Endodermal cell (in vitro differentiated cells): ENCODE measurements around the gene L1CAM. TPM values are rescaled to one million over a fixed set of nuclear protein-coding genes. Genes with fewer than 3 reads are reported as not detected.
A peak's percentile ranks its signal among the peaks of the same experiment; 100 is the strongest.

ENCODE experiments used
- DNase-seq: peaks from one replicate; pipeline ENCODE4 v3.0.0-alpha.2; 2017
- H3K27ac ChIP-seq: 2 replicates; pipeline ENCODE4 v1.5.1; 2013; ENCODE audit warnings: mild to moderate bottlenecking, low read depth, low read length, moderate library complexity
- H3K27me3 ChIP-seq: 2 replicates; pipeline ENCODE4 v1.6.1; 2013; ENCODE audit warnings: mild to moderate bottlenecking, low read length, moderate library complexity; ENCODE audit not compliant: insufficient read depth, control insufficient read depth, poor library complexity, severe bottlenecking
- H3K36me3 ChIP-seq: 2 replicates; pipeline ENCODE4 v1.7.0; 2013; ENCODE audit warnings: mild to moderate bottlenecking, low read length, moderate library complexity; ENCODE audit not compliant: control insufficient read depth, insufficient read depth
- H3K4me1 ChIP-seq: one replicate; pipeline ENCODE4 v1.7.0; 2013; ENCODE audit warnings: low read length; ENCODE audit not compliant: control insufficient read depth, insufficient read depth
- H3K4me3 ChIP-seq: 2 replicates; pipeline ENCODE4 v1.5.1; 2013; ENCODE audit warnings: mild to moderate bottlenecking, low read length, moderate library complexity
- H3K9ac ChIP-seq: 2 replicates; pipeline ENCODE4 v1.6.1; 2013; ENCODE audit warnings: mild to moderate bottlenecking, low read length, moderate library complexity; ENCODE audit not compliant: poor library complexity, severe bottlenecking; ENCODE audit errors: extremely low read depth
- H3K9me3 ChIP-seq: 2 replicates; pipeline ENCODE4 v1.6.1; 2013; ENCODE audit warnings: mild to moderate bottlenecking, low read length, moderate library complexity; ENCODE audit not compliant: control insufficient read depth
- H3K27ac Mint-ChIP-seq: 2 replicates; pipeline ENCODE4 v1.8.0; 2020; ENCODE audit warnings: mixed read lengths
- H3K27me3 Mint-ChIP-seq: 2 replicates; pipeline ENCODE4 v1.8.0; 2021; ENCODE audit warnings: mild to moderate bottlenecking, mixed read lengths; ENCODE audit not compliant: insufficient read depth
- H3K36me3 Mint-ChIP-seq: 2 replicates; pipeline ENCODE4 v1.8.0; 2020; ENCODE audit warnings: low read depth, mixed read lengths
- H3K4me1 Mint-ChIP-seq: 2 replicates; pipeline ENCODE4 v1.8.0; 2020; ENCODE audit warnings: mixed read lengths
- H3K4me3 Mint-ChIP-seq: 2 replicates; pipeline ENCODE4 v1.8.0; 2020; ENCODE audit warnings: mild to moderate bottlenecking, moderate library complexity, mixed read lengths
- H3K9me3 Mint-ChIP-seq: 2 replicates; pipeline ENCODE4 v1.8.0; 2020; ENCODE audit warnings: mild to moderate bottlenecking, mixed read lengths
- CTCF ChIP-seq: fragments of 200-600 bp; sonication (generic); conservative IDR thresholded peaks from 2 replicates; pipeline ENCODE4 v1.5.0; 2021; ENCODE audit warnings: antibody characterized with exemption, mild to moderate bottlenecking
- WGBS, 2 experiments: methylation state at CpG; one replicate each; pipeline versions ENCODE4 v1.1.5 to v1.1.7; 2013; ENCODE audit warnings: missing lambda C conversion rate in 2 of 2, mixed read lengths in 1 of 2; ENCODE audit not compliant: insufficient coverage in 1 of 2, insufficient read length in 1 of 2; 5-methylcytosine and 5-hydroxymethylcytosine counted together
- total RNA-seq, 2 donors: library from RNA; stranded (reverse); fragmentation: NEBNext Ultra II Directional in 1 of 2; extraction: Animal tissue kit (Norgen Biotek cat#: 25700) in 1 of 2; gene quantifications; 2 replicates in 1 of 2; 3 replicates in 1 of 2; pipeline ENCODE4 v1.2.1, GENCODE V29; 2021

Gene L1CAM
- total RNA-seq, 2 donors from 2014 or later = 7.5 to 29.0 TPM

- Mint-ChIP-seq H3K4me3 (no peak overlapping the region), H3K27me3 (no peaks in the 10 kb centered on the region), H3K27ac (no peak overlapping the region), H3K36me3 (no peaks in the 10 kb centered on the region), H3K9me3 (peaks cover 67% of the 10 kb centered on the region), H3K4me1 (peaks cover 10% of the 10 kb centered on the region)
- DNase-seq = peak; percentile 60
- Histone ChIP-seq H3K4me1 (no peaks in the 10 kb centered on the region), H3K9ac (no peak overlapping the region), H3K9me3 (no peaks in the 10 kb centered on the region), H3K36me3 (no peaks in the 10 kb centered on the region), H3K27me3 (no peaks in the 10 kb centered on the region), H3K27ac (no peak overlapping the region), H3K4me3 (no peak overlapping the region)
- TF ChIP-seq CTCF = no peak
- 70% methylated on average over 21 of the region's 26 CpGs; no CpG with 5 or more reads in 1 of the 2 experiments for WGBS, 2 experiments
Observed at GRCh38 chrX:153900831-153901752, 15.1 kb upstream of the L1CAM start.

GRCh38 chrX:153897899-153898298 lies 11.9 kb upstream of the L1CAM start:
- H3K9me3 Mint-ChIP-seq = peaks cover 72% of the 10 kb centered on the region
- H3K36me3 ChIP-seq = no peaks in the 10 kb centered on the region
- no peaks in the 10 kb centered on the region for H3K27me3 Mint-ChIP-seq
- no peak overlapping the region for H3K9ac ChIP-seq
- DNase-seq = no peak
- H3K27me3 ChIP-seq = no peaks in the 10 kb centered on the region
- no peaks in the 10 kb centered on the region for H3K36me3 Mint-ChIP-seq
- no peak for TF ChIP-seq CTCF
- peaks cover 5% of the 10 kb centered on the region for H3K4me1 Mint-ChIP-seq
- H3K9me3 ChIP-seq = no peaks in the 10 kb centered on the region
- H3K27ac ChIP-seq = no peak overlapping the region
- H3K27ac Mint-ChIP-seq = no peak overlapping the region
- H3K4me3 Mint-ChIP-seq = no peak overlapping the region
- no peak overlapping the region for H3K4me3 ChIP-seq
- H3K4me1 ChIP-seq = no peaks in the 10 kb centered on the region

GRCh38 chrX:153889123-153889522 lies 3.1 kb upstream of the L1CAM start:
- no peak overlapping the region for H3K27ac Mint-ChIP-seq
- peaks cover 3% of the 10 kb centered on the region for H3K4me1 Mint-ChIP-seq
- WGBS, 2 experiments = 90% methylated on average over 6 of the region's 6 CpGs; no CpG with 5 or more reads in 1 of the 2 experiments

More at GRCh38 chrX:153889123-153889522, 3.1 kb upstream of the L1CAM start:
- Histone ChIP-seq H3K4me3 (no peak overlapping the region), H3K9ac (no peak overlapping the region), H3K27me3 (peaks cover 17% of the 10 kb centered on the region), H3K4me1 (peaks cover 3% of the 10 kb centered on the region), H3K27ac (no peak overlapping the region), H3K36me3 (no peaks in the 10 kb centered on the region), H3K9me3 (no peaks in the 10 kb centered on the region)
- Mint-ChIP-seq H3K4me3 (no peak overlapping the region), H3K9me3 (peaks cover 67% of the 10 kb centered on the region), H3K36me3 (no peaks in the 10 kb centered on the region), H3K27me3 (peaks cover 24% of the 10 kb centered on the region)
- TF ChIP-seq CTCF = no peak
- DNase-seq = no peak
